Karpas-422 (cell line): Measurements from ENCODE around the gene GART. TPM values are rescaled to one million over a fixed set of nuclear protein-coding genes. Genes with fewer than 3 reads are reported as not detected.

Experiments used
- DNase-seq: peaks from one replicate; pipeline ENCODE4 v3.0.0-alpha.2; 2015
- H2AFZ ChIP-seq: fragments of 200-600 bp; sonication (generic); 2 replicates; pipeline ENCODE4 v1.6.1; 2014; ENCODE audit warnings: antibody characterized with exemption, low read length, mixed read lengths
- H3K27ac ChIP-seq: fragments of 200-600 bp; sonication (generic); 2 replicates; pipeline ENCODE4 v1.5.1; 2014; ENCODE audit warnings: mild to moderate bottlenecking, low read length, moderate library complexity
- H3K27me3 ChIP-seq: fragments of 200-600 bp; sonication (generic); 2 replicates; pipeline ENCODE4 v1.6.1; 2014; ENCODE audit warnings: low read length, mixed read lengths
- H3K36me3 ChIP-seq: fragments of 200-600 bp; sonication (generic); 2 replicates; pipeline ENCODE4 v1.6.1; 2014; ENCODE audit warnings: low read length, mixed read lengths; ENCODE audit not compliant: insufficient read depth
- H3K4me1 ChIP-seq: fragments of 200-600 bp; sonication (generic); 2 replicates; pipeline ENCODE4 v1.6.1; 2014; ENCODE audit warnings: mild to moderate bottlenecking, low read length, mixed read lengths
- H3K4me2 ChIP-seq: fragments of 200-600 bp; sonication (generic); 2 replicates; pipeline ENCODE4 v1.6.1; 2014; ENCODE audit warnings: low read length, low read depth, mild to moderate bottlenecking; ENCODE audit not compliant: poor library complexity, severe bottlenecking
- H3K4me3 ChIP-seq: fragments of 200-600 bp; sonication (generic); 2 replicates; pipeline ENCODE4 v1.5.1; 2014; ENCODE audit warnings: mild to moderate bottlenecking, antibody characterized with exemption, low read length, mixed read lengths
- H3K79me2 ChIP-seq: fragments of 200-600 bp; sonication (generic); 2 replicates; pipeline ENCODE4 v1.6.1; 2014; ENCODE audit warnings: mild to moderate bottlenecking, low read length, mixed read lengths
- H3K9ac ChIP-seq: fragments of 200-600 bp; sonication (generic); 2 replicates; pipeline ENCODE4 v1.6.0; 2014; ENCODE audit warnings: low read length
- H3K9me2 ChIP-seq: fragments of 200-600 bp; sonication (generic), shearing (Covaris generic); replicated peaks from 2 replicates; pipeline ENCODE4 v1.6.0; 2014; ENCODE audit warnings: mild to moderate bottlenecking, low read length, moderate library complexity; ENCODE audit not compliant: insufficient read depth
- H3K9me3 ChIP-seq: fragments of 300-700, 200-600 bp; sonication (generic); 2 replicates; pipeline ENCODE4 v1.6.1; 2014; ENCODE audit warnings: low read length, mixed read lengths
- H4K20me1 ChIP-seq: fragments of 200-600 bp; sonication (generic); 2 replicates; pipeline ENCODE4 v1.6.1; 2014; ENCODE audit warnings: mild to moderate bottlenecking, antibody characterized with exemption, low read length, low read depth; ENCODE audit not compliant: insufficient read depth
- total RNA-seq: library from RNA; depleted of rRNA; stranded (reverse); fragments of >200 nt; shearing (Covaris generic); gene quantifications from 2 replicates; pipeline ENCODE4 v1.2.3, GENCODE V29; 2014; ENCODE audit warnings: low replicate concordance; rRNA removed

The GART gene
- 117 and 119 TPM in 2 replicates for total RNA-seq

DNA sequence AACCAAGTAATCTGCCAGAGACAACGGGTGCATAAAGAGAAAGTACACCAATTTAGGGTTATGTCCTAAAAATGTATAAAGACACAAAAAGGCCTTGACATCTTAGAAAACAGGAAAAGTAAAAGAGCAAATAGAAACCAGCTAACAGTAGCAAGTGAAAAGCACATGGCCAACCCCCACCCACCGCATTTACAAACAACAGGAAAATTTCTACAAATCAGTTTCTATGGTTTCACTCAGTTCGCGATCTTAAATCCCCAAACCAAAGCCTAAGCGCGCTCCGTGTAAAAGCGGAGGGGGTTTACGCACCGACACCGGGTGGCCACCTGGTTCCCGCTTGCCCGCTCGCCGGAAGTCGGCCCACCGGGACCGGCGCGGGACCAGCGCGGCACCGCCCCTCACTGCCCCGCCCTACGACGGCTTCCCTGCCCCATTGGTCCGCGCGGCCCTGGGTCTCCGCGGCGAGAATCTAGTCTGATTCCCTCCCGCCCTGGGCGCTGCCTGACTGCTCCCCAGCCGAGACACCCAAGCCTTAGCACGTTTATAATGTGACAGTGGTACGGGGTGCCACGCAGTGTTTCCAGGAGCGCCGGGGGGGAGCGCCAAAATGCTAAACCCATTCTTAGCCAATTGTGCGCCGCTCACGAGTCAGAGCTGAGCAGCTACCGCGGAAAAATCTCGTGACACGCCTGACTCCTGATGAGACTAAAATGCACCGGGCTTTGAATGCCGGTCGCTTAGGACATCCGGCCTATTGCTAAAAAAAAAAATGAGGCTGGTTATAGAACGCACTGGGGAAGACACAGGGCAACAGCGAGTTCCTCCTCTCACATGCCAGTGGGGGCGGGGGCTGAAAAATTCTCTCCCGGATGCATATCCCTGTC, at the start of gene GART:
TSS of gene GART (minus strand) at position 362 of the 884 bp plus-strand sequence. CDS start 2,802 bp downstream, outside the sequence.
- Histone ChIP-seq H3K9me2 (no peaks in the 10 kb centered on the region), H3K36me3 (peaks cover 53% of the 10 kb centered on the region), H3K79me2 (peaks cover 92% of the 10 kb centered on the region), H3K4me2 (peak within 1 kb of the TSS; percentile 96), H4K20me1 (peaks cover 24% of the 10 kb centered on the region), H3K9ac (peak within 1 kb of the TSS; percentile 97), H3K27ac (peak within 1 kb of the TSS; percentile 96), H3K9me3 (no peaks in the 10 kb centered on the region), H3K4me3 (peak within 1 kb of the TSS; percentile 83), H2AFZ (peak within 1 kb of the TSS; percentile 35; the same call in 1 of the 2 replicates), H3K27me3 (no peaks in the 10 kb centered on the region), H3K4me1 (peaks cover 30% of the 10 kb centered on the region)
- DNase-seq = peak; percentile 95

DNA sequence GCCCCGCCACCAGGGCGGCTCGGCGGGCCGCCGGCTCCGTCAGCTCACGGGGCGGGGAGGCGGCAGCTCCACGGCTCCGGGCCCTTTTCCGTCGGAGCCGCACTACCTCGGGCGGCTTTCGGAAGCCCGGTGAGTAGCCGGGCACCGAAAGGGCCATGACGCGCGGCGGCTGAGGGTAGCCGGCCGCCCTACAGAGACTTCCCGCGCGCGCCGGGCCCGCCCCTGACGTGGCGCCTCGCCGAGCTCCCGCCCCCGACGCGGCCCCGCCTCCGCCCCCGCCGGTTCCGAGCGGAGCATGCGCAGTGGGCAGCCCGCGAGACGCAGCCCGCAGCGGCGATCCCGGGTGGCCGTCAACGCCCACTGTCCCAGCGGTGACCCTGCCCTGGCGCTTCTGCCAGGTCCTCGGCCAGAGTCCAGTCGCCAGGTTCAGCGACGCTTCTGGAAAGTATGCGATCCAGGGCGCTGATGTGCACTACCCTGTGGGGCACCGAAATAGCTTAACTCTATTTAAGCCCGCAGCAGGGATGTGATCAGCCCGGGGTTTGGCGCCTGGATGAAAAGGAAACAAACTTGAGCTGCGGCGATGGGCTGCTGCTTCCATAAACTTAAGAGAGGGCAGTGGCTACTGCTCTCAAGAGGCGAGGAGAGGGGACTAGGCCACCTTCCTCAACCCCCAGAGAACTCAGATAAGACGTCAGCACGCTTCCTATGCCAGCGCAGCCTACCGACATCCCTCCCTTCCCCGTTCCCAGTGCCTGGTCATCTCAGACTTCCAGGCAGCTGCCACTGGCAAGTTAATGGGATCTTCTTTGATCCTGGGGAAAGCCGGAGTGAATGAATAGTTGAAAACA, 46.8 kb upstream of the GART start, which contains the start of gene DONSON:
TSS of gene DONSON (minus strand) at position 200 of the 851 bp plus-strand sequence. CDS start at position 157, 43 bp downstream.
- H3K4me1 ChIP-seq = peaks cover 19% of the 10 kb centered on the region
- peak within 1 kb of the TSS; percentile 90 for H3K4me2 ChIP-seq
- peaks cover 10% of the 10 kb centered on the region; the same call in 1 of the 2 replicates for H3K36me3 ChIP-seq
- no peaks in the 10 kb centered on the region for H3K27me3 ChIP-seq
- peak within 1 kb of the TSS; percentile 95 for H3K9ac ChIP-seq
- peaks cover 33% of the 10 kb centered on the region for H3K79me2 ChIP-seq
- H3K4me3 ChIP-seq = peak within 1 kb of the TSS; percentile 96
- peak within 1 kb of the TSS; percentile 45; the same call in 1 of the 2 replicates for H3K27ac ChIP-seq
- H4K20me1 ChIP-seq = no peaks in the 10 kb centered on the region
- peak within 1 kb of the TSS; percentile 90 for H2AFZ ChIP-seq
- no peaks in the 10 kb centered on the region for H3K9me3 ChIP-seq
- H3K9me2 ChIP-seq = no peaks in the 10 kb centered on the region
- DNase-seq = peak; percentile 94

DNA sequence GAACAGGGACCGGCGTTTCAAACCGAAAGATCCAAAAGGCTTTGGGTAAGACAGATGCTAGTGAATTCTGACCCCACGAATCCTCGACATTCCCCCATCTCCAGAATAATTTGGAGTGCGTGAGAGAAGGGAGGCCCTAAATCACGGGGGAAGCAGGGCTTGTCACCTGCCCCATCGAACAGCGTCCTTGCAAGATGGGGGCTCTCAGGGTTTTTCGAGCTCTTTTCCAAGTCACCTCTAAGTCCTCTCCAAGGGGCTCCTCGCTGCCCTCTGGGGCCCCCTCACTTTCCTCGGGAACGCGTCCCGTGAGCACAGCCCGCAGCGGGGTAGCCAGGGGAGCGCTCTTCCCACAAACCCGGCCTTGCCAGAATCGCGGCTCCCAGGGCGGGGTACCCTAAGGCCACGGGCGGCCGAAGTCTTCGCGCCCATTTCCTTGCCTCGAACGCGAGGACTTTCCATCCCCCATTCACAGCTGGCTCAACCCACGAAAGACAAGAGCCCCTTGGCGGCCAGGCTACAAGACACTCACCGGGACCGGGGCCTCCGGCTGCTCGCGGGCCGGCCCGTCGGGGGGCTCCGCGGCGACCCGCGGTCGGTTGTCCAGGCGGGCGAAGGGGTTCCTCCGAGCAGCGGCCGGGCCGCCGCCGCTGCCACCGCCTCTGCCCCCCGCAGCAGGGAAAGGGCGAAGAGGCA, 46.0 kb upstream of the GART start:
- Histone ChIP-seq H3K4me3 (peak overlapping the region; percentile 96), H2AFZ (peak overlapping the region; percentile 9; the same call in 1 of the 2 replicates), H3K9ac (peak overlapping the region; percentile 95), H3K9me2 (no peaks in the 10 kb centered on the region), H3K27me3 (no peaks in the 10 kb centered on the region), H3K4me1 (peaks cover 19% of the 10 kb centered on the region), H4K20me1 (no peaks in the 10 kb centered on the region), H3K36me3 (peaks cover 10% of the 10 kb centered on the region; the same call in 1 of the 2 replicates), H3K9me3 (no peaks in the 10 kb centered on the region), H3K27ac (peak overlapping the region; percentile 45; the same call in 1 of the 2 replicates), H3K79me2 (peaks cover 33% of the 10 kb centered on the region), H3K4me2 (peak overlapping the region; percentile 90)
- DNase-seq = peak; percentile 73

DNA sequence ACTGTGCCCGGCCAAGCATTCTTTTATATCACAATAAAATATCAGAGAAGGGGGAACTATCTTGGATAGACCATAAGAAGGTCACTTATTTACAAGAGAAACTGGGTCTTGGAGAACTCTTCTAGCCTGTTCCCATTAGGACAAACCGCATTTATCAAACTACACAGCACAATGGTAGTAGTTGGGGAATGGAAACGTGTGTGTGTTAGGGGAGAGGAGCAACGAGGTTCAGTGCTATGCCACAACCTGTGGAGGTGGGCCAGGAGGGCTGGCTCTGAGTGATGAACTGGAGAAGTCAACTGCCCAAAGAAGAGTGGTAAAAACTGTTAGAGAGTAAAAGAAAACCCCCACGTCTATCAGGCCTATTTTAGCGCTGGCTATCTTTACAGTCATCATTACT, 45.0 kb upstream of the GART start:
- no peaks in the 10 kb centered on the region for H3K27me3 ChIP-seq
- no peaks in the 10 kb centered on the region for H3K9me3 ChIP-seq
- H3K4me2 ChIP-seq = peak overlapping the region; percentile 90
- H3K9me2 ChIP-seq = no peaks in the 10 kb centered on the region
- no peaks in the 10 kb centered on the region for H4K20me1 ChIP-seq
- H3K4me3 ChIP-seq = peak overlapping the region; percentile 96
- peaks cover 33% of the 10 kb centered on the region for H3K79me2 ChIP-seq
- DNase-seq = no peak
- peaks cover 19% of the 10 kb centered on the region for H3K4me1 ChIP-seq
- peaks cover 17% of the 10 kb centered on the region; the same call in 1 of the 2 replicates for H3K36me3 ChIP-seq
- H3K9ac ChIP-seq = peak overlapping the region; percentile 95
- no peak overlapping the region for H2AFZ ChIP-seq
- no peak overlapping the region for H3K27ac ChIP-seq

DNA sequence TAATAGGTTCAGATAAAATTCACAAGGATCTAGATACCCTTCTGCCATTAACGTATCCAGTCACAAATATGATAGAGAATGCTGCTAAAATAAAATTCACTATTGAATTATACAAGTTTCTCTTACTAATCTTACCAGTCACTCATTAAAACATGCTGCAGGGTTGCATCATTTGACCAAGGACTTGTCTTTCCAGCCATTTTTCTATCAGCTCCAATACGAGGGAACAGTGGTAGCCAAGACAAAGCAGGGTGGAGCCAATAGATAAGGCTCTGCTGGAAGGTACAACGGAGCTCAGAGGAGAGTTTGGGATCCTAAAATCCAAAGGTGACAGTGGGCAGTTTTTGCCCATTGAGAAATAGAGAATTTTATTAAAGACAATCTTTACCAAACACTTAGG, 42.5 kb upstream of the GART start:
- peaks cover 17% of the 10 kb centered on the region; the same call in 1 of the 2 replicates for H3K36me3 ChIP-seq
- H3K4me1 ChIP-seq = peaks cover 18% of the 10 kb centered on the region
- DNase-seq = no peak
- H2AFZ ChIP-seq = no peak overlapping the region
- H3K9me3 ChIP-seq = no peaks in the 10 kb centered on the region
- H3K9me2 ChIP-seq = no peaks in the 10 kb centered on the region
- no peak overlapping the region for H3K9ac ChIP-seq
- no peaks in the 10 kb centered on the region for H4K20me1 ChIP-seq
- H3K4me2 ChIP-seq = no peak overlapping the region
- H3K27me3 ChIP-seq = no peaks in the 10 kb centered on the region
- H3K79me2 ChIP-seq = peaks cover 33% of the 10 kb centered on the region
- H3K27ac ChIP-seq = no peak overlapping the region
- no peak overlapping the region for H3K4me3 ChIP-seq

DNA sequence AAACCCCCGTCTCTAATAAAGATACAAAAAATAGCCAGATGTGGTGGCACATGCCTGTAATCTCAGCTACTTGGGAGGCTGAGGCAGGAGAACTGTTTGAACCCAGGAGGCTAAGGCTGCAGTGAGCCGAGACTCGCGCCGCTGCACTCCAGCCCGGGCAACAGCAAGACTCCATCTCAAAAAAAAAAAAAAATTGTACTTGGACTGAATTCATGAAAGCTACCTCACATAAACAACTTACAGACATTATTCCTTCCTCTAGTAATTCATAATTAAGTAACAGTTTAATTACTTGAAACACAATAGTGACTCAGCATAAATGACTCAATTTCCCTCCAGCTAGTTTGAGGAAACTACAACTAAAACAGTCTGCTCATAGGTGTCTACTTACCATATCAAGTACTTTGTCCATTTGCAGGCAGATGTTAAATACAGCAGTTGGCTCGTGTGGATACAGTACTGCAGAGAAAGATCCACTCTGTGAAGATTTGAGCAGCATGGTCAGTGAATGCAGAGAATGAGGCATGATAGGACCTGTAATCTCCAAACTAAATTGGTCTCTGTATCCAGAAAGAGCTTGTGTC, 37.1 kb upstream of the GART start:
- Histone ChIP-seq H3K9ac (no peak overlapping the region), H3K9me2 (no peaks in the 10 kb centered on the region), H3K27ac (peak overlapping the region; percentile 55), H3K79me2 (0 out of 2 replicates have a peak, but pooled peaks cover 4% of the 10 kb centered on the region), H3K27me3 (no peaks in the 10 kb centered on the region), H3K4me2 (no peak overlapping the region), H3K36me3 (peaks cover 54% of the 10 kb centered on the region; the same call in 1 of the 2 replicates), H3K9me3 (no peaks in the 10 kb centered on the region), H3K4me3 (no peak overlapping the region), H4K20me1 (no peaks in the 10 kb centered on the region), H3K4me1 (no peaks in the 10 kb centered on the region), H2AFZ (no peak overlapping the region)
- DNase-seq = no peak

DNA sequence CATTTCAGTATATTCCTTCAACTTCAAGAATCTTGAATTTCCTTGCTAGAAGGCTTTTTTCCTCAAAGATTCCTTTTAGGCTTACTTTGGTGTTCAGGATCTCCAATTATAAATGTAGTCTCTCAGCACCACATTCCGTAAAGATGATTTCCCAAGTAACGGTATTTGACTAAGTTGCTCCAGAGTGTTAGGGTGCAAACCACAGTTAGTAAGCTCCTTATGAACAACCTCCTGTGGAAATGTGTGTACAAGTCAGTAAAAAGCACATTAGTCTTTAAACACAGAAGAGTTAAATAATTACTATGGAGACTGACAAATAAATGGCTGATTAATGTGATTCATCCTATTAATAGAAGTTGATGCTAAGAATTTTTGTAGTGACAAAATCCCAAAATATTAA, 36.3 kb upstream of the GART start:
- H3K9me2 ChIP-seq = no peaks in the 10 kb centered on the region
- no peak overlapping the region for H3K27ac ChIP-seq
- no peak overlapping the region for H2AFZ ChIP-seq
- H3K9ac ChIP-seq = no peak overlapping the region
- DNase-seq = no peak
- H3K4me3 ChIP-seq = no peak overlapping the region
- peaks cover 9% of the 10 kb centered on the region; the same call in 1 of the 2 replicates for H3K79me2 ChIP-seq
- H3K4me2 ChIP-seq = no peak overlapping the region
- H3K9me3 ChIP-seq = no peaks in the 10 kb centered on the region
- peaks cover 62% of the 10 kb centered on the region; the same call in 1 of the 2 replicates for H3K36me3 ChIP-seq
- no peaks in the 10 kb centered on the region for H3K4me1 ChIP-seq
- no peaks in the 10 kb centered on the region for H4K20me1 ChIP-seq
- no peaks in the 10 kb centered on the region for H3K27me3 ChIP-seq
